GM04504 (cell line): ENCODE measurements around the gene BRCC3.

Source experiments
- DNase-seq: peaks from one replicate; pipeline ENCODE4 v3.0.0-alpha.2; 2012; ENCODE audit warnings: low read depth

BRCC3 gene

GRCh38 chrX:155056877-155057792, 14.2 kb upstream of the BRCC3 start:
- DNase-seq: peak; percentile 28

- DNase-seq: no peak
Measured at GRCh38 chrX:155061760-155062159, 9.5 kb upstream of the BRCC3 start.

DNA sequence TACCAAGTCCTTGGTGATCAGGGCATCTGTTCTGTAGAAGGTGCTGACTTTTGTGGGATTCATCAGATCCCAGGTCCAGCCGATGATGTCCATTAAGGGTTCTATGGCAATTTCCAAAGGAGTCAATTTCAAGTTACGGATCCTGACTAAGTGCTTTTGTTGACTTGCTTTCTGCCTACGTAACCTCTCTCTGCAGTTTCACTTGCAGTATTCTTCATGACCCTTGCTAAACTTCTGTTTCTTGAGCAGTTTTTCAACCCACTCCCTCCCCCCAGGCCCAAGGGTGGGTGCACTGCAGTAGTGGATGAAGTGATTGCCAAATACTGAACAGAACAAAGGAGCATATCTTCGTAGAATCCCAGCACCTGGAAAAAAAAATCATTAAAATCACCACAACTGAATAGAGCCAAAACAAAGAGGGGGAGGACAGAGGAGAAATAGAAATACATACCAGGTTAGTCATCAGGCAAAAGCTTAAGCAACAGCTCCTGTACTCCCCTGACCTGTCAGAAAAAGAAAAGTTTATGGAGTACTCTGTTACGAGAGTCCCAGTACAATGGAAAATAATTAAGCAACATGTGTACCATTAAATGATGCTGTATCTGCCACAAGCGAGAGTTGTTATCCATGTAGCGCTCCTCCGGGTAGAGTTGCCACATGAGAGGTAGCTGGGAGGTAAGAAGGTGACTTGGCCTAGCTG, 6.1 kb upstream of the BRCC3 start:
- peak; percentile 3 for DNase-seq

DNA sequence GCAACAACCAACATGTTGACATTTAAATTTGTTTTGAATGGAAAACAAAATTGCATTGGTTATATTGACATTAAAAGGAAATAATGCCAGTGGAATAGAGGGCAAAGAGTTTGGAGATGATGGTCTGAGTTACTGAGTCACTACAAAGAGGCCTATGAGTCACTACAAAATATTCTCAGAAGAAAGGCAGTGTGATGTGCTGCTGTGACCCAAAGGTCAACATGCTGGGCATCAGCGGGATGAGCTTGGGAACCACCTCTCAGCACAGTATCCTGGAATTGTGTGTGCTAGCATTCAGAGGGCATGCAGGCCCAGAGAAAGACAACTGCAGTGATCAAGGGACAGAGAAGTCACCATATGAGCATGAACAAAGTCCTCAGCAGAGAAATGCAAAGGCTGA, 3.1 kb upstream of the BRCC3 start:
- DNase-seq: peak; percentile 24

DNA sequence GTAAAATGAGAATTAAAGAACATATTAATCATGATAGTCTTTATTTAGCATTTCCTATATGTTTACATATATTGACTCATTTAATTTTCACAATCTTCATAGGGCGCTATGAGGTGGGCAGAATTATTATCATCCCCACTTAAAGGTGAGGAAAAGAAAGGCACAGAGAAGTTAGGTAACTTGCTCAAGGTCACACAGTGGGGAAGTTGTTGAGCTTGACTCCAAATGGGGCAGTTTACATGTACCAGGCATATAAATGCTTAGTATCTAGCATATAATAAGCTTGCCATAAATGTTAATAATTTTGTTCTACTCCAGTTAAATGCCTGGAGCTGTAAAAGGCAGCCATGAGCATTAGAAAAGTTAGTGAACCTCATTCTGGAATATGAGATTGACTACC, 1.9 kb upstream of the BRCC3 start:
- no peak for DNase-seq

DNA sequence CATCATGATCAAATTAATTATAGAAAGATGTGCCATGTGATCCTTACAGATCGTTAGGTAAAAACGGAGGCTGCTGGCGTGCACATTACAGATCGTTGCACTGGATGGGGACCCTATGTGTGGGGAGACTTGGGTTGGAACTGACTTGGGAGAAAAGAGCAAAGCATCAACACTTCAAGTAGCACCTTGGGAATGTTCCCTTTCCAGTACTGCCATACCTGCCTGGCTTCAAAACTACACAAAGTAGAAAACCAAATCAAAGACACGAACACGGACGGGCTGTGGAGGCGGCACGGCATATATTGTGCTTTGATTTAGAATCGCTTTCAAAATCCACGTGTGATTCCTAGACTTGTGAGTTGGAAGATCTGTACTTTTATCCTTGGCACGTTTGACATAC, 1.3 kb upstream of the BRCC3 start:
- no peak for DNase-seq

- DNase-seq: peak; percentile 3
Measured at GRCh38 chrX:155070663-155070974, 689 bp upstream of the BRCC3 start.

GRCh38 chrX:155071694-155072280, 479 bp downstream of the BRCC3 start:
- DNase-seq: no peak

- DNase-seq: peak; percentile 5
Measured at GRCh38 chrX:155086202-155086840, 15.0 kb downstream of the BRCC3 start.

- DNase-seq: no peak
Measured at GRCh38 chrX:155086961-155087735, 15.8 kb downstream of the BRCC3 start.

- DNase-seq: no peak
Measured at GRCh38 chrX:155094468-155095061, 23.3 kb downstream of the BRCC3 start.

- no peak for DNase-seq
Measured at GRCh38 chrX:155105919-155106318, 34.6 kb downstream of the BRCC3 start.

DNA sequence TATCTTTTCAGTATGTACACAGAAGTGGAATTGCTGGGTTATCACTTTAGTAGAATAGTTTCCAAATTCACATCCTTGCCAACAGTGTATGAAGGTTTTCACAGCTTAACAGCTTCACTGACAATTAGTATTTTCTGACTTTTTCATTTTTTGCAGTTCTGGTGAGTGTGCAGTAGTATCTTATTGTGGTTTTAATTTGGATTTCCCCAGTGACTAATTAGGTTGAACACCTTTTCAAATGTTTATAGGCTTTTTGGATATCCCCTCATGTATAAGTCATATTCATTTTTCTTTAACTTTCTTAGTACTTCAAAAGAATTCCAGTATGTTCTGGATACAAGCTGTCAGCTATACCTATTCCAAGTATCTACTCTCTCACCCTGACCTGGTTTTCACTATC, 37.1 kb downstream of the BRCC3 start:
- DNase-seq: no peak

- DNase-seq: no peak
Measured at GRCh38 chrX:155112171-155112570, 40.9 kb downstream of the BRCC3 start.

DNA sequence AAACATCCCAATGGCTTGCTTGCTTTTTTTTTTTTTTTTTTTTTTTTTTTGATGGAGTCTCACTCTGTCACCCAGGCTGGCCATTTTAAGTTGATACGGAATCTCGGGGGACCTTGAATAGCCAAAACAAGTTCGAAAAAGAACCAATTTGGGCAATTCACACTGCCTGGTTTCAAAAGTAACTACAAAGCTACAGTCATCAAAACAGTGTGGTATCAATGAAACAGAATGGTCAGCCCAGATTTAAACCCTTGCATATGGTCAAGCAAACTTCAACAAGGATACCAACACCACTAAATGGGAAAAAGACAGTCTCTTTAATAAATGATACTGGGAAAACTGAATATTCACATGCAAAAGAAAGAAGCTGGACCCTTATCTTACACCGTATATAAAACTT, 41.8 kb downstream of the BRCC3 start:
- DNase-seq: no peak

GRCh38 chrX:155115174-155115819, 44.0 kb downstream of the BRCC3 start:
- no peak for DNase-seq

DNA sequence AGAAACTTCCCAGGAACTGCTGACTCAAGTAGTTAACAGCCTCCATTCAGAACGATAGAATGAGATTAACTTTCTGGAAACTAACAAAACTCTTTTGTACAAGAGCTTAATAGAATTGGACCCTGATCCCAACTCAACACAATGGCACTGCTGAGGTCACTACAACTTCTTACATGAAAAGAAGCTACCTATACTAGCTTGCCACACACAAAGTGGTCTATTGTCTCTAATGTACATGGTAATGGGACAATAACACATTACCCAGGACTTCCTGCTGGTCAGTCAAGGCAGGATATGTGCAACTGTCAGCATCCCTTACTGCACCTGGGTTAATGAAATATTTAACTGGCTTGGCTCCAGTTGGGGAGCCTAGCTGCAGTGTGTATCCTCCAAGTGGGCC, 56.2 kb downstream of the BRCC3 start:
- no peak for DNase-seq

DNA sequence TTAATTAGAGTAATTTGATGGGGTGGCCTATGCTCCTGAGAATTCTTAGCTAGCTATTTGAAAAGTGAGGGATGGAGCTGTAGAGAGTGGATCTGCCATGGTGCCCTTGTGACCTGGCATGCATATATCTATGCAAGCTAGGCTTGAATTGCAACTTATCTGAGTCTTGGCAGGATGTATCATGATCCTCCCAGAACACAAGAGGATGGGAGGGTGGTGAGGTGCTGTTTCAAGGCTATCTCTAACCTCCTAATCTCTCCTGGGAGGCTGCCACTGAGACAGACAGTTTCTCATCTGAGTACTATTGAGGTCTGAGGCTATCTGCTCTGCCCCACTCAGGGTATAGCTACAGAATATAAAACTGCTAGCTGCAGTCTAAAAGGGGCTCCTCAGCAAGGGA, 56.6 kb downstream of the BRCC3 start:
- no peak for DNase-seq

- DNase-seq: no peak
Measured at GRCh38 chrX:155132110-155132509, 60.8 kb downstream of the BRCC3 start.

GRCh38 chrX:155134255-155134654, 62.9 kb downstream of the BRCC3 start:
- DNase-seq: no peak

DNA sequence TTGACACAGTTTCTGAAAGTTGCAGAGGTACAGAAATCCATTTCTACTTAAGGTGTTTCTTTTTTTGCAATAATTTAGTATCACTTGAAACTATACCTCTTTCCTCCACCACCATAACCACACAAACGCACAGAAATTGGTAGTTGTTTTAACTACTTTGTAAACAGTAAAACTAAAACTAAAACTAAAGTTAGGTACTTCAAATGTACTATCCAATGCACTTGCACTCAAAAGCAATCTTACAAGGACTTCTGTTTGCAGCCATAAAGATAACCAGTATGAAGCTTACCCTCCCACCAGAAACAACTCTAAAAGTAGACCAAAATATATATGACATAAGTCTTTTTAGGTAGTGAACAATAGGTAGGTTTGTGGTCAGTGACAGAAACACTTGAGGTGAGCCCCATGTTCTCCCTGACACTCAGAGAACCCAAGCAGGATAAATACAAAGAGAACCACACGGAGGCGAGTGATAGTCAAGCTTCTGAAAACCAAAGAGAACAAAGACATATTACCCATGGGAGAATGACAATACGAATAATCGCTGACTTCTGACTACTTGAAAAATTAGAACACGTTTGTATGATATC, 72.7 kb downstream of the BRCC3 start:
- no peak for DNase-seq
